HG02588 (cell line): Measurements from ENCODE around the gene CRIP1.

Source experiments
- ATAC-seq: cut with Tn5 transposase; IDR thresholded peaks from one replicate; pipeline ENCODE4 v1.9.1; 2021; ENCODE audit warnings: mild to moderate bottlenecking, moderate library complexity; ENCODE audit not compliant: unreplicated experiment

CRIP1 gene

DNA sequence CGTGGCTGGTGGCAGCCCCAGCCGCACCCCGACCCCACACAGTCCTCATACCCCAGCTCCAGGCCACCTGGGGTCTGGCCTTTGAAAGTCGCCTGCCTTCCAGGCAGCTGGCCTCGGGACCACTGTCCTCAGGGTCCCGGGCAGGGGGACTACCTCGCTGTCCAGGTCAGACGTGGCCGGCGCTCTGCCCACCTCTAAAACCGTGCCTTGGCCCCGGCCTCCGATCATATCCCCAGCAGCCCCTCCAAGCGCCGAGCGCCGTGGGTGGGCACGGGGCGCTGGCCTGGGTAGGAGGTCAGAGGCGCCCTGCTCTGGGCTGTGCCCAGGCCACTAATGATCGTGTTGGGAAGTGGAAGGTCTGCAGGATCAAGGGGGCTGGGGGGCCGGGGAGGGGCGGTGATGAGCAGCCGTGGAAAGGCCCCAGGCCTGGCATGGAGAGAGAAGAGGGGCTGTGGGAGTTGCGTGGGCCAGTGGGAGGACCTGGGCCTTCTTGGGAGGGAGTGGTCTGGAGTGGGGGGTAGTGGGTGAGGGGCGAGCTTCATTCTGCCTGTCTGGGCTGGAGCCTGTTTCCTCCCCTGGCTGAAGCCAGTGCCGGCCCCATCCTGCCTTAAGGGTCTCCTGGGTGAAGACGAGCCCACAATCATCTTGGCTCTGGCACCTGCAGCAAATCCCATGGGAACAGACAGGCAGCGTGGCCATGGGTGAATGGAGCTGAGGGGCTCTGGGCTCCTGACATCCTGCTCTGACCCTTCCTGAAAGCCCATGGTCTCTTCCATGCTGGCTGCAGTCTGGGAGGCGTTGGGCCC is 44.6 kb downstream of the CRIP1 start:
- ATAC-seq = no peak

DNA sequence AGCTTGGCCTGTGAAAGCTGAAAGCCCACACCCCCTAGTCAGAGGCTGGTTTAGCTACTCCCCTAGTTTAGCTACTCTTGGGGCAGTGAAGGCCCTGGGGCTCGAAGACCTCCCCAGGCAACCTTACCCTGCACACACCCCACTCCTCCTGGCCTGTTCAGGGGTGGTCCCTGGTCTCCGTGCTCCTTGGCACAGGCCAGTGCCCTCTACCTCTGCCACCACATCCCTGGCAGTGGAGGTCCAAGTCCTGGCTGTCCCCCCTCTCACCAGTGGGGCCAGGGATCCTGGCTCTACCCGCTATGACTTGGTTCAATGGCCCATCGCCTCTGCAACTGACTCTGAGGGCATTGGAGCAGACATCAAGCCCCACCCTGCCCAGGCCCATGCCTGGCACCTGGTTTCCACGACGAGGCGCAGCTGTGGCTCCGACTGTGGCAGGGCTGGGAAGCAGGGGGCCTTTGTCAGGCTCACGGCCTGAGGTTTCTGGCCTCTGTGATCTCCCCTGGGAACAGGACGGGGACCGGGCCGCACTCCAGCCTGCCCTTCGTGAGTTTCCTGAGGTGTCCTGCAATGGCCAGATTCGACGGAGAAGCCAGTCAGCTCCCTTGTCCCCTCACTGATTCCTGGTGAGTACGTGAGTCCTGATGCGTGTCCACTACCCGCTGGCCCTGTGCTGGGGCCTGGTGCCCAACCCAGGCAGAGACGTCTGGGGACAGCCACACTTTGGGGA is 45.4 kb downstream of the CRIP1 start:
- no peak for ATAC-seq

DNA sequence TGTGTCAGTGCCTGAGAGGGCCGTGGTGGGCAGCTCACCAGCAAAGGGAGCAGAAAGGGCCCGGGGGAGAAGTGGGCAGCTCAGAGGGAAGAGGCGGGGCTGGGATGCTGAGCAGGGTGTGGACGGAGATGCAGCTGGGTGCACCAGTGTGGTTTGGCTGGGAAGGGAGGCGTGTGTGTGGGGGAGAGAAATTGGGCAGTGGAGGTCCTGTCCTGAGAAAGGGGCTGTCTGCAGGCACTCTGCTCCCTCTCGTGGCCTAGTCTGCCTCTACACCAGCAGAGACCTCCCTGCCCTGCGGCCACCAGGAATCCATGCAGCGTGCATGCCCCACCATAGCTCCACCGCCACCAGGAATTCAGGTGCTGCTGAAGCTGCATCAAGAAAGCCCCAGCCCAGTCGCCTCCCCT is 46.1 kb downstream of the CRIP1 start:
- no peak for ATAC-seq

DNA sequence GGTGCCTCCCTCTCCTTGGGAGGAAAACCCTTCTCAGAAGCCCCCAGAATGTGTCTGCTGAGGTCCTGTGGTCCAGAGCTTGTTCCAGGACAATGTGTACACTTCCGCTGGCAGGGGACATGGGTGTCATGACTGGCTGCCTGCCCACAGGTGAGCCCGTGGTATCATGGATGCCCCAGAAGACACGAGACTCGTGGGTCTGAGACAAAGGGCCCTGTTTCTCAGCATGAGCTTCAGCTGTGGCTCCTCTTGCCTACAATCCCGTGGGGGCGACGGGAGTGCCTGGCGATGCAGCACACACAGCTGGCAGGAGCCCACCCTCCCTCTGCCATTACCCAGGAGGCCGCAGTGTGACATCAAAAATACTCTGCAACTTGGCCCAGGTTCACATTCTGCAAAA is 46.7 kb downstream of the CRIP1 start:
- no peak for ATAC-seq

DNA sequence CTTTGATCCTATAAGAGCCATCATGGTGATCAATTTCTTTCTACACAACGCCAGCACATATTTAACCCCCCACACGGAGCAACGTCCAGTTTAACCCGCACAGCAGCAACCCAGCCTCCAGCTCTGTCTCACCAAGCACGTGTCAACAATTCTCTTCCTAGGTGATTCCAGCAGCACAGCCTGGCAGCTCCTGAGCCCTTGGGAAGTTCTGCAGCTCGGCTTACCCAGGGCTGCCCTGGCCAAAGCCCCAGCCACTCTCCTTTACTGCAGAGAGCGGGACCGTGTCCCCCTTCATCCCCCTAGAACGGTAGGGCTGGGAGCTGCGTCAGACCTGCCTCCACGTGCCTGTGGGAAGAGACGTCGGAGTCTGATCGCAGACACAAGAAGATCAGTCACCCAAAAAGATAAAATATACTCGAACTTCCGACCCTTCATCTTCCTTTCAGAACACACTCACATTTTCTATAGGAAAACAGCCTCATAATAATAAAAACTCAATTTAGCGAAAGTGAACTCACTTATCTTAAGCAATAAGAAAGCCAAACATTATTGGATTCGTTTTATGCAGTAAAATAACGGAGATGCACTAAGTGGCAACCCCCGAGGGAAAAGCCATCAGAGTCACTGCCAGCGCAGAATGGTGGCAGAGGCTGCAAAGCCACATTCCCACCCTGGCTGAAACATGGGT is 47.3 kb downstream of the CRIP1 start:
- ATAC-seq = no peak

DNA sequence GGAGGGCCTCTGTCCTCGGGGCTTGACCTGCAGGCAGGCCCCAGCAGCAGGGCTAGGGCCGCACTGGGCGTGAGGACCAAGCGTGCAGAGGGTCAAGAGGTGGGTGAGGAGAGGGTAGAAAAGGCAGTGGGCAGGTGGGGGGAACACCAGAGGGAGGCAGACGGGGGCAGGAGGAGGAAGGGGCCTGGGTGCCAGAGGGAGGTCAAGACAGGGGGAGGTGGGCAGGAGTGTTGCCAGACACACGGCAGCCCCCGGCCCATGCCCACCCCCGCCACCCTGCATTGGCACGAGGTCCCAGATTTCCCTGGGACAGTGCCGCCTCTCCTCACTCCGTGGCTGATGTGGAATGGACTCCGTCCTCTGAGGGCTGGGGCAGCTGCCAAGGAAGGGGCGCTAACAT is 47.9 kb downstream of the CRIP1 start:
- no peak for ATAC-seq

DNA sequence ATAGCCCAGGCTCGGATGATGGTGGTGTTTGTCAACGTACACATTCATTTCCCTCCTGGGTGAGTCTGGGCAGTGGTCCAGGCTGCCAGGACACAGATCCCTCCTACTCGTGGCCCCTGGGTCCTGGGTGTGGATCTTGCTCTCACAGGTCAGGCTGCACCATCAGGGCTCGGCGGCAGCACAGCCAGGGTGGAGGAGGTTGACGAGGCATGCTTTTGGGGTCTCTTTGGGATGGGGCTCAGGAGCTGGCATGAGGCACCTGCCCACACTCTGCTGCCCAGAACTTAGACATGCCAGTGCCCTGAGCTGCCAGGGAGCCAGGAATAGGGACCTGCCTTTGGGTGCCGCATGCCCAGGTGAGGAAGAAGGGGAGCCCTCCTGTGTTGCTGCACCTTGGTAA is 49.4 kb downstream of the CRIP1 start:
- ATAC-seq = no peak

DNA sequence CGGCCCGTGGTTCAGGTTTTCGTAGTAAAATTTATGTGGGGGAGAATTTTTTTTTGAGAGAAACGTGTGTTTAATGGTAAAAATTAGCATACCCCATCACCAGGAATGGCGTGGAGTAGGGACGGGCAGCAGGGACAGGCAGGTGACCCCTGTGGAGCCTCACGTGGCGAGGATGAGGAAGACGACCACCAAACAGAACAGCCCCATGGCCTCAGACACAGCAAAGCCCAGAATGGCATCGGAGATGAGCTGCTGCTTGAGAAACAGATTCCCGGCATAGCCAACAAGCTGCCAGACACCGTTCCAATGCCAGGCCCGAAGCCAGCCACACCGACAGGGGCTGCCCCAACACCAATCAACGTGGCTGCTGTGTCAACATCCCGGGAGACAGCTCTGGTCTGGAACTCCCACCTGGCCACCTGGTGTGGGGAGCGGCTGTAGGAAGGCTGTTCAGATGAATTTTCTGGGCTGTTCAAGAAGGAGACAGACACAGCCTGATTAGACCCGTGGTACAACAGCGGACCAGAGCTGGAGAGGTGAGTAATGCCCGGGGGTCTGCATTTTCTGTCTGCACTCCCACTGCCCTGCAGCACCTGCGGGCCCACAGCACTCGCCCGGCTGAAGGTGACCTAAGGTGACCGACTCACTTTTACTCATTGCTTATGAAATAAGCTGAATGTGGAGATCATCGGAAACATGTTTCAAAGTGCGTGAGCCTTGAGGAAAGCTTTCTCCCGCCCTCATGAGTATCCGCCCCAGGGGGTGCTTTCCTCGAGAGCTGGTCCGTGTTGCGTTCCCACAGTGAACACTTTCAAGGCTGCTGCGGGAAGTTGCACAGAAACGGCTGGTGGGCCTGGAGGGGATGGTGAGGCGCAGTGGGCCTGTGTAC is 50.2 kb downstream of the CRIP1 start:
- ATAC-seq = no peak

DNA sequence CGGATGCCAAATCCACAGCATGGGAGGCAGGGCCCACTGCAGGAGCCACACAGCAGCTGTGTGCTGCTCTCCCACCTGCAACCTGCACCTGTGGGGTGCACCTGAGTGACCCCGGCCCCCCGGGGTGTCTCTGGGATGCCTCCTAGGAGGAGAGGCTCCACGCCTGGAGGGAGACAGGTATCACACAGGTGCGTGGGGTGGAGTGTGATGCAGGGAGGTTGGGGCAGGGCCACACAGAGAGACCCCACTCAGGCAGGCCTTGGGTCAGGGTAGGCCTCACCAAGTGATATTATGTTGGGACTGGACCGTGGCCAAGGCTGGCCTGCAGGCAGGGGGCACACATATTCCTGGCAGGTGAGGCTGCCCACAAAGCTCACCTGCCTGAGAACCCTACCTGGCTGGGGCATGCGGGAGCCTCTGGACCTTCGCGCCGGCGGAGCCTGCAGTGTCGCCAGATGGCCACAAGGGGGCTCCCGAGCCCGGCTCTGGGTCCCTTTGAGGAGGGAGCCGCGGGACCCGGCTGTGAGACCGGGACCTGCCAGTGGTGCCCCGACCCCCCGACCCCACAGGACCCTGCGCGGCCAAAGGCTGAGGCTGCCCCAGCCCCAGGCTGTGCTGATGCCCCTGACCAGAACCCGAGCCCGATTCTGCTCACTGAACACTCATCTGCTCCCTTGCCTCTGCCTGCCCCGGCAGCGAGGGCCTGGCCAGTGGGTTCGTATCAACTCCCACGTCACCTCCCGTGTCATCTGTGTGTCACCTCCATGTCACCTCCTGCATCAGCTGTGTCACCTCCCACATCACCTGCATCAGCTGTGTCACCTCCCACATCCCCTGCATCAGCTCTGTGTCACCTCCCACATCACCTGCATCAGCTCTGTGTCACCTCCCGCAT is 51.1 kb downstream of the CRIP1 start:
- ATAC-seq = no peak
